ENCODE measurements around the gene FAM110A. TPM values are rescaled to one million over a fixed set of nuclear protein-coding genes. Genes with fewer than 3 reads are reported as not detected.
"Not testable (repeated sequence)": the region's sequence is repeated elsewhere in the genome, so short reads cannot be mapped to it uniquely, and the experiment has no call there.

FAM110A gene
- total RNA-seq, 1 donor = 13.2 TPM

GRCh38 chr20:891706-892080 is 58.2 kb downstream of the FAM110A start:
- no peak for DNase-seq (ENCODE audit: low read depth in 2 of 3, low spot score in 2 of 3)

- not testable (repeated sequence) for DNase-seq (ENCODE audit: low read depth in 2 of 3, low spot score in 2 of 3)
Observed at GRCh38 chr20:892371-892770, 58.9 kb downstream of the FAM110A start.

Other genes with a start within 250 kb of the FAM110A start
- gene TCF15, start 223.4 kb upstream of the FAM110A start, total RNA-seq = 0.81 TPM
- 8.1 TPM for gene SRXN1, start 180.5 kb upstream of the FAM110A start, total RNA-seq
- gene SCRT2, start 157.9 kb upstream of the FAM110A start, total RNA-seq = not detected
- gene SLC52A3, start 65.2 kb upstream of the FAM110A start, total RNA-seq = 2.2 TPM
- not detected for gene ANGPT4, start 82.6 kb downstream of the FAM110A start, total RNA-seq
- not detected for gene RSPO4, start 168.6 kb downstream of the FAM110A start, total RNA-seq